K562 (cell line): ENCODE measurements around the gene CUTA. TPM values are rescaled to one million over a fixed set of nuclear protein-coding genes. Genes with fewer than 3 reads are reported as not detected.
A peak's percentile ranks its signal among the peaks of the same experiment; 100 is the strongest.

Experiments used
- CC2D1A ChIP-seq: fragments of 450-650 bp; IDR thresholded peaks from 2 replicates; pipeline ENCODE4 v1.6.1; 2017; ENCODE audit warnings: mild to moderate bottlenecking
- GABPB1 ChIP-seq: sonication (generic); formaldehyde crosslinking; IDR thresholded peaks from 2 replicates; pipeline ENCODE4 v1.8.0; 2022; ENCODE audit warnings: mild to moderate bottlenecking, missing genetic modification reagents
- GATAD2A ChIP-seq: fragments of 450-650 bp; IDR thresholded peaks from 2 replicates; pipeline ENCODE4 v1.6.1; 2017
- HDAC8 ChIP-seq: fragments of 450-650 bp; IDR thresholded peaks from 2 replicates; pipeline ENCODE4 v1.6.1; 2016; ENCODE audit warnings: mild to moderate bottlenecking, missing genetic modification characterization, moderate library complexity, missing compliant biosample characterization
- HEY1 ChIP-seq: fragments of 250-450 bp; sonication (Bioruptor Pico); IDR thresholded peaks from 2 replicates; pipeline ENCODE4 v1.5.0; 2020; ENCODE audit warnings: mild to moderate bottlenecking, moderate library complexity, borderline replicate concordance
- MTA3 ChIP-seq: fragments of 450-650 bp; formaldehyde crosslinking; IDR thresholded peaks from 2 replicates; pipeline ENCODE4 v1.6.1; 2017; ENCODE audit warnings: mild to moderate bottlenecking, borderline replicate concordance
- NFE2 ChIP-seq: IDR thresholded peaks from 2 replicates; pipeline ENCODE4 v1.6.1; 2014; ENCODE audit warnings: antibody characterized with exemption, low read depth
- NONO ChIP-seq, 2 experiments: fragments of 200-400 bp in 1 of 2; fragments of 450-650 bp in 1 of 2; formaldehyde crosslinking in 1 of 2; IDR thresholded peaks; 2 replicates each; pipeline ENCODE4 v1.6.1; 2017; ENCODE audit warnings: low read depth in 2 of 2, mild to moderate bottlenecking in 2 of 2, moderate library complexity in 2 of 2, low read length in 1 of 2
- NR2C2 ChIP-seq, 2 experiments: fragments of 200-800 bp in 1 of 2; sonication (Bioruptor generic) in 1 of 2; sonication (generic) in 1 of 2; formaldehyde crosslinking in 1 of 2; IDR thresholded peaks; 2 replicates each; pipeline versions ENCODE4 v1.6.1 to v1.8.0; 2016 to 2022; ENCODE audit warnings: mild to moderate bottlenecking in 1 of 2, missing compliant biosample characterization in 1 of 2, missing genetic modification characterization in 1 of 2, missing genetic modification reagents in 1 of 2
- POLR2AphosphoS2 ChIP-seq: IDR thresholded peaks from 2 replicates; pipeline ENCODE4 v1.6.1; 2012; ENCODE audit warnings: low read length, improper control_type of control experiment
- RAD21 ChIP-seq, 2 experiments: fragments of 250-450 bp in 1 of 2; fragments of 450-650 bp in 1 of 2; sonication (Bioruptor Pico) in 1 of 2; formaldehyde crosslinking in 1 of 2; IDR thresholded peaks in 1 of 2; conservative IDR thresholded peaks in 1 of 2; 2 replicates each; pipeline versions ENCODE4 v1.4.0 to v1.8.0; 2020 to 2022; ENCODE audit warnings: mild to moderate bottlenecking in 2 of 2, moderate library complexity in 1 of 2
- SIN3B ChIP-seq: fragments of 450-650 bp; IDR thresholded peaks from 2 replicates; pipeline ENCODE4 v1.6.1; 2017; ENCODE audit warnings: low read depth, mild to moderate bottlenecking, moderate library complexity
- SPI1 ChIP-seq: IDR thresholded peaks from 2 replicates; pipeline ENCODE4 v1.6.1; 2011; ENCODE audit warnings: low read depth, low read length, control low read depth, borderline replicate concordance
- SRSF7 ChIP-seq: fragments of 200-400 bp; formaldehyde crosslinking; optimal IDR thresholded peaks from 2 replicates; pipeline ENCODE3; 2017; ENCODE audit warnings: mild to moderate bottlenecking, low read depth, low read length
- THRAP3 ChIP-seq: fragments of 450-650 bp; IDR thresholded peaks from 2 replicates; pipeline ENCODE4 v1.6.1; 2016; ENCODE audit warnings: mild to moderate bottlenecking, inconsistent platforms, borderline replicate concordance
- ZNF184 ChIP-seq: sonication (generic); formaldehyde crosslinking; IDR thresholded peaks from 2 replicates; pipeline ENCODE4 v1.5.0; 2020; ENCODE audit warnings: missing genetic modification reagents
- ZNF324 ChIP-seq: fragments of 250-450 bp; sonication (Bioruptor Pico); IDR thresholded peaks from 2 replicates; pipeline ENCODE4 v1.4.0; 2020; ENCODE audit warnings: mild to moderate bottlenecking
- ZNF561 ChIP-seq: fragments of 450-650 bp; formaldehyde crosslinking; conservative IDR thresholded peaks from 2 replicates; pipeline ENCODE4 v1.4.0; 2020; ENCODE audit warnings: mild to moderate bottlenecking, moderate library complexity
- ZNF75A ChIP-seq: fragments of 450-650 bp; formaldehyde crosslinking; IDR thresholded peaks from 2 replicates; pipeline ENCODE4 v1.4.0; 2020; ENCODE audit warnings: mild to moderate bottlenecking
- ZSCAN32 ChIP-seq: fragments of 450-650 bp; formaldehyde crosslinking; IDR thresholded peaks from 2 replicates; pipeline ENCODE4 v1.4.0; 2020; ENCODE audit warnings: mild to moderate bottlenecking, moderate library complexity
- polyA plus RNA-seq, 8 experiments: library from polyadenylated mRNA; depleted of rRNA in 4 of 8; stranded (reverse) in 5 of 8; unstranded in 3 of 8; fragments of >200 nt; fragmentation: Nextera tagmentation in 2 of 8; fragmentation: Illumina TruSeq in 1 of 8; extraction: Ambion mirVana in 2 of 8; extraction: Trizol in 1 of 8; gene quantifications; 2 replicates each; pipeline versions ENCODE4 v1.2.1 to v1.2.3, GENCODE V29; 2011 to 2014; ENCODE audit warnings: inconsistent platforms in 1 of 8, missing spikeins in 1 of 8
- total RNA-seq, 7 experiments: library from RNA; depleted of rRNA in 6 of 7; stranded (reverse); fragments of >200 nt in 6 of 7; fragmentation: Illumina TruSeq in 2 of 7; extraction: Trizol in 2 of 7; gene quantifications; 2 replicates each; pipeline versions ENCODE4 v1.2.1 to v1.2.3, GENCODE V29; 2011 to 2021; ENCODE audit warnings: low replicate concordance in 1 of 7
- TF ChIP-seq, protein P1 (sequence below): sonication (generic); formaldehyde crosslinking; IDR thresholded peaks from 2 replicates; pipeline ENCODE4 v1.8.1; 2022; ENCODE audit warnings: missing genetic modification reagents
- TF ChIP-seq, protein P2 (sequence below): fragments of 250-450 bp; sonication (Bioruptor Pico); IDR thresholded peaks from 2 replicates; pipeline ENCODE4 v1.8.0; 2021; ENCODE audit warnings: mild to moderate bottlenecking, moderate library complexity
- TF ChIP-seq, protein P3 (sequence below): fragments of 450-650 bp; IDR thresholded peaks from 2 replicates; pipeline ENCODE4 v1.6.1; 2016; ENCODE audit warnings: mild to moderate bottlenecking
- TF ChIP-seq, protein P4 (sequence below): fragments of 450-650 bp; conservative IDR thresholded peaks from 2 replicates; pipeline ENCODE4 v1.6.1; 2016; ENCODE audit warnings: missing genetic modification characterization, low read depth, mild to moderate bottlenecking, control low read depth, missing compliant biosample characterization

The CUTA gene
- total and polyA plus RNA-seq, 9 of the 15 experiments (the other 6 are each of a cell fraction or from before 2014, with no cell fraction given): 166 to 682 (median 310) TPM

DNA sequence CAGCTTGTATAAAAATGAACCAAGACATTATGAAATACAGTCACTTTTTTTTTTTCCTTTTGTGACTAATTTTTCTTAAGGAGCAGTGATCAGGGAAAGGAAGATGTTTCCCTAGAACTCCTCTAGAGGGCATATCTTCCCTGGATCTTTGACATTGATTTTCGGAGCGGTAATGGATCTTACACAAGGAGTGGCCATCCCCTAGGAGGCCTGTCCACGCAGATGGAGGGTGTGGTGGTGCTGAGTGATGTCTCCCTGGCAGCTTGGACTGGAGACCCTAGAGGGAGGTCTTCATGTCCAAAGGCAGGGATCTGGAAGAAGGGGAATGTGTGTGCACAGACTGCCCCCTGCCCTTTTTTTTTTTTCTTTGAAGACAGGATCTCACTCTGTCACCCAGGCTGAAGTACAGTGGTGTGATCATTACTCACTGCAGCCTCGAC is 33.3 kb downstream of the CUTA start (continued):
- no peak for TF ChIP-seq NR2C2 (CRISPR knock-in tag; IDR thresholded peaks at IDR 0.05)
- no peak for TF ChIP-seq NR2C2 (tag; IDR thresholded peaks at IDR 0.05)
- no peak for TF ChIP-seq SRSF7
- TF ChIP-seq, protein P1, sequence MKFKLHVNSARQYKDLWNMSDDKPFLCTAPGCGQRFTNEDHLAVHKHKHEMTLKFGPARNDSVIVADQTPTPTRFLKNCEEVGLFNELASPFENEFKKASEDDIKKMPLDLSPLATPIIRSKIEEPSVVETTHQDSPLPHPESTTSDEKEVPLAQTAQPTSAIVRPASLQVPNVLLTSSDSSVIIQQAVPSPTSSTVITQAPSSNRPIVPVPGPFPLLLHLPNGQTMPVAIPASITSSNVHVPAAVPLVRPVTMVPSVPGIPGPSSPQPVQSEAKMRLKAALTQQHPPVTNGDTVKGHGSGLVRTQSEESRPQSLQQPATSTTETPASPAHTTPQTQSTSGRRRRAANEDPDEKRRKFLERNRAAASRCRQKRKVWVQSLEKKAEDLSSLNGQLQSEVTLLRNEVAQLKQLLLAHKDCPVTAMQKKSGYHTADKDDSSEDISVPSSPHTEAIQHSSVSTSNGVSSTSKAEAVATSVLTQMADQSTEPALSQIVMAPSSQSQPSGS (CRISPR knock-in tag): no peak
- no peak for TF ChIP-seq SPI1
- TF ChIP-seq CC2D1A: no peak
- TF ChIP-seq THRAP3: no peak
- TF ChIP-seq POLR2AphosphoS2: no peak
- TF ChIP-seq MTA3: peak; percentile 50; the same call in 1 of the 2 replicates
- TF ChIP-seq ZNF75A (CRISPR knock-in tag): no peak
- TF ChIP-seq ZNF184 (CRISPR knock-in tag): no peak
- TF ChIP-seq, protein P2, sequence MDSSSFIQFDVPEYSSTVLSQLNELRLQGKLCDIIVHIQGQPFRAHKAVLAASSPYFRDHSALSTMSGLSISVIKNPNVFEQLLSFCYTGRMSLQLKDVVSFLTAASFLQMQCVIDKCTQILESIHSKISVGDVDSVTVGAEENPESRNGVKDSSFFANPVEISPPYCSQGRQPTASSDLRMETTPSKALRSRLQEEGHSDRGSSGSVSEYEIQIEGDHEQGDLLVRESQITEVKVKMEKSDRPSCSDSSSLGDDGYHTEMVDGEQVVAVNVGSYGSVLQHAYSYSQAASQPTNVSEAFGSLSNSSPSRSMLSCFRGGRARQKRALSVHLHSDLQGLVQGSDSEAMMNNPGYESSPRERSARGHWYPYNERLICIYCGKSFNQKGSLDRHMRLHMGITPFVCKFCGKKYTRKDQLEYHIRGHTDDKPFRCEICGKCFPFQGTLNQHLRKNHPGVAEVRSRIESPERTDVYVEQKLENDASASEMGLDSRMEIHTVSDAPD: no peak
- TF ChIP-seq ZNF324 (CRISPR knock-in tag): no peak
- no peak for TF ChIP-seq SIN3B
- no peak for TF ChIP-seq ZNF561 (CRISPR knock-in tag)
- TF ChIP-seq, protein P3, sequence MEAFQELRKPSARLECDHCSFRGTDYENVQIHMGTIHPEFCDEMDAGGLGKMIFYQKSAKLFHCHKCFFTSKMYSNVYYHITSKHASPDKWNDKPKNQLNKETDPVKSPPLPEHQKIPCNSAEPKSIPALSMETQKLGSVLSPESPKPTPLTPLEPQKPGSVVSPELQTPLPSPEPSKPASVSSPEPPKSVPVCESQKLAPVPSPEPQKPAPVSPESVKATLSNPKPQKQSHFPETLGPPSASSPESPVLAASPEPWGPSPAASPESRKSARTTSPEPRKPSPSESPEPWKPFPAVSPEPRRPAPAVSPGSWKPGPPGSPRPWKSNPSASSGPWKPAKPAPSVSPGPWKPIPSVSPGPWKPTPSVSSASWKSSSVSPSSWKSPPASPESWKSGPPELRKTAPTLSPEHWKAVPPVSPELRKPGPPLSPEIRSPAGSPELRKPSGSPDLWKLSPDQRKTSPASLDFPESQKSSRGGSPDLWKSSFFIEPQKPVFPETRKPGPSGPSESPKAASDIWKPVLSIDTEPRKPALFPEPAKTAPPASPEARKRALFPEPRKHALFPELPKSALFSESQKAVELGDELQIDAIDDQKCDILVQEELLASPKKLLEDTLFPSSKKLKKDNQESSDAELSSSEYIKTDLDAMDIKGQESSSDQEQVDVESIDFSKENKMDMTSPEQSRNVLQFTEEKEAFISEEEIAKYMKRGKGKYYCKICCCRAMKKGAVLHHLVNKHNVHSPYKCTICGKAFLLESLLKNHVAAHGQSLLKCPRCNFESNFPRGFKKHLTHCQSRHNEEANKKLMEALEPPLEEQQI: no peak
- no peak for TF ChIP-seq NFE2
- TF ChIP-seq, protein P4, sequence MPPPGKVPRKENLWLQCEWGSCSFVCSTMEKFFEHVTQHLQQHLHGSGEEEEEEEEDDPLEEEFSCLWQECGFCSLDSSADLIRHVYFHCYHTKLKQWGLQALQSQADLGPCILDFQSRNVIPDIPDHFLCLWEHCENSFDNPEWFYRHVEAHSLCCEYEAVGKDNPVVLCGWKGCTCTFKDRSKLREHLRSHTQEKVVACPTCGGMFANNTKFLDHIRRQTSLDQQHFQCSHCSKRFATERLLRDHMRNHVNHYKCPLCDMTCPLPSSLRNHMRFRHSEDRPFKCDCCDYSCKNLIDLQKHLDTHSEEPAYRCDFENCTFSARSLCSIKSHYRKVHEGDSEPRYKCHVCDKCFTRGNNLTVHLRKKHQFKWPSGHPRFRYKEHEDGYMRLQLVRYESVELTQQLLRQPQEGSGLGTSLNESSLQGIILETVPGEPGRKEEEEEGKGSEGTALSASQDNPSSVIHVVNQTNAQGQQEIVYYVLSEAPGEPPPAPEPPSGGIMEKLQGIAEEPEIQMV (tag): no peak
- 0 out of 2 replicates have a peak, but pooled peaks have one; percentile 31 for TF ChIP-seq GATAD2A
- TF ChIP-seq HDAC8: no peak
- no peak for TF ChIP-seq NONO (IDR thresholded peaks at IDR 0.05; ENCODE audit: low read depth in 2 of 2, low read length in 1 of 2)
- no peak for TF ChIP-seq GABPB1 (CRISPR knock-in tag)
- no peak for TF ChIP-seq ZSCAN32
- TF ChIP-seq HEY1 (CRISPR knock-in tag): no peak
- TF ChIP-seq RAD21 (CRISPR knock-in tag; conservative IDR thresholded peaks at IDR 0.05 in 1 of 2, IDR thresholded peaks at IDR 0.05 in 1 of 2): peak; percentile 27 to 52; a peak in 3 of 4 replicates
